AG09309 (cell line): ENCODE data around the gene OMP.
A peak's percentile ranks its signal among the peaks of the same experiment; 100 is the strongest.

ENCODE experiments used
- DNase-seq: peaks from one replicate; pipeline ENCODE4 v3.0.0-alpha.2; 2010; ENCODE audit warnings: low read depth
- H3K4me3 ChIP-seq: 2 replicates; pipeline ENCODE4 v1.5.1; 2011; ENCODE audit warnings: mild to moderate bottlenecking, low read depth, low read length, moderate library complexity; ENCODE audit not compliant: control insufficient read depth
- CTCF ChIP-seq: IDR thresholded peaks from 2 replicates; pipeline ENCODE4 v1.5.1; 2011; ENCODE audit warnings: mild to moderate bottlenecking, low read depth, low read length, inconsistent platforms; ENCODE audit not compliant: insufficient read depth, control insufficient read depth; ENCODE audit errors: missing control alignments

OMP gene

DNA sequence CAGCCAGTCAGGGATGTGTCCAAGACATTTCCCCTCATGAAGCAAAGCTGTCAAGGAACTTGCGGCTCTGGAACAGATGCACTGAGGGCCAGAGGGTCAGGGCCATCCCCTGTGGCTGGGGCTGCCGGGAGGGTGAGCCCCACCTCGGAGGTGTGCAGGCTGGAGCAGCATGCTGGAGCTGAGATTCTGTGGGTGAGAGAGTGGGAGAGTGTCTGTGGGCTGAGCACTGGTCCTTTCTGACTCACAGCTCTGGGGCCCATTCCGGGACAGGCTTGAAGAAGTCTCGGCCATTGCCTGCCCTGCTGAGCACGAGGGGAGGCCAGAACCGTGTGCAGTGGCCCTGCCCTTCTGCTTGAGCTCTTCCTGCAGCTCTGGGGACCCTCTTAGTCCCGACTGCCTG, 2.1 kb downstream of the OMP start:
- no peak overlapping the region for H3K4me3 ChIP-seq
- TF ChIP-seq CTCF, result no peak
- DNase-seq, result no peak

- no peak overlapping the region for H3K4me3 ChIP-seq
- TF ChIP-seq CTCF, result no peak
- DNase-seq, result no peak
These were observed 3.7 kb downstream of the OMP start for GRCh38 chr11:77106321-77106720.

DNA sequence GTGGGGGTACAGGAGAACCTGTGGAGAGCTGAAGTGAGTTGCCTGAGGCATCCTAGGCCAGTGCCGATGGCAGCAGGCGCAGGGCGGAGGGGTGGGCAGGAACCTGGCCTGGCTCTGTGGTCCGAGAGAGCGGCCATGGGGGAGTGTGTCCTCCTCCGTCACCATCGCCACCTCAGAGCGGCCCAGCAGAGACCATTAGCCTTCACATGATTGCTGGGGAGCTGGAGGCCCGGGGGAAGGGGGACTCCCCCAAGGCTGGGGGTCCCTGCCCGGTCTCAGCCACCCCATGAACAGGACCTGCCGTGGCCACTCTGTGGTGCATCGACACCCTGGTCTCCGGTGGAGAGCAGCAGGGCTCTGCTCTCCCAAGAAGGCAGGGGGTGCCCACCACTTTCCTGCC, 4.1 kb downstream of the OMP start:
- DNase-seq, result no peak
- H3K4me3 ChIP-seq, result no peak overlapping the region
- no peak for TF ChIP-seq CTCF

GRCh38 chr11:77107950-77108349, 5.3 kb downstream of the OMP start:
- TF ChIP-seq CTCF, result no peak
- peak; percentile 62 for DNase-seq

DNA sequence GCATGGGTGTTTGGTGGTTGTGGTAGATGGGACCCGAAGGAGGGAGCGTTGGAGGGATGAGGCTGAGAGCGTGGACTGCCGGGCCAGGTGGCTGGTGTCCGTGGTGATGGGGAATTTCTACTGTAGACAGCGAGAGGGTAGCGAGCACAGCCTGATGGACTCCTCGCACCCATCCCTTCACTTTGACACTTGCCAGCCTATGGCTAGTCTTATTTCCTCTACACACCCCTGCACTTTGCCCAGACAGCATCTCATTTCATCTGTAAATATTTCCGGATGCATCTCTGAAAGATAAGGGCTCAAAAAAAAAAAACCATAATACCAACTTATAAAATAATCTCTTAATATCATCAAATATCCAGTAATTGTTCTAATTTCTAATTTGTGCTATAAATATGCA, 5.8 kb downstream of the OMP start:
- no peak for DNase-seq
- TF ChIP-seq CTCF, result no peak
- no peak overlapping the region for H3K4me3 ChIP-seq

More at GRCh38 chr11:77107950-77108349, 5.3 kb downstream of the OMP start:
- no peak overlapping the region for H3K4me3 ChIP-seq

- TF ChIP-seq CTCF, result no peak
- no peak for DNase-seq
- H3K4me3 ChIP-seq, result no peak overlapping the region
These were observed 6.8 kb downstream of the OMP start for GRCh38 chr11:77109236-77110019.
